ENCODE data around the gene FHIP1A.

FHIP1A gene

DNA sequence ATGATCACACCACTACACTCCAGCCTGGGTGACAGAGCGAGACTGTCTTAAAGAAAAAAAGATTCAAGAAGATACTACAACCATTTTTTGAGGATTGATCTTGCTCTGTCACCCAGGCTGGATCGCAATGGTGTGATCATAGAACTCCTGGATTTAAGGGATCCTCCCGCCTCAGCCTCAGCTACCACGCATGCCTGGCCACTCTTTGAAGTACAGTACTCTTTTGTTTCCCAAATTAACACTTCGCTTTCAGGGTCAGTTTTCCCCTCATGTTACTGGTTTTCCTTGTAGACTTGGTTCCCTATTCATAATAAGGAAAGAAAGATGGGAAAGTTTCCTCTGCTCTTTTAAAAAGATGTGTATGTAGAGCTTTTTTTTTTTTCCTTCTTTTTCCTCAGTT lies 34.3 kb downstream of the FHIP1A start:
- TF ChIP-seq, protein P1, sequence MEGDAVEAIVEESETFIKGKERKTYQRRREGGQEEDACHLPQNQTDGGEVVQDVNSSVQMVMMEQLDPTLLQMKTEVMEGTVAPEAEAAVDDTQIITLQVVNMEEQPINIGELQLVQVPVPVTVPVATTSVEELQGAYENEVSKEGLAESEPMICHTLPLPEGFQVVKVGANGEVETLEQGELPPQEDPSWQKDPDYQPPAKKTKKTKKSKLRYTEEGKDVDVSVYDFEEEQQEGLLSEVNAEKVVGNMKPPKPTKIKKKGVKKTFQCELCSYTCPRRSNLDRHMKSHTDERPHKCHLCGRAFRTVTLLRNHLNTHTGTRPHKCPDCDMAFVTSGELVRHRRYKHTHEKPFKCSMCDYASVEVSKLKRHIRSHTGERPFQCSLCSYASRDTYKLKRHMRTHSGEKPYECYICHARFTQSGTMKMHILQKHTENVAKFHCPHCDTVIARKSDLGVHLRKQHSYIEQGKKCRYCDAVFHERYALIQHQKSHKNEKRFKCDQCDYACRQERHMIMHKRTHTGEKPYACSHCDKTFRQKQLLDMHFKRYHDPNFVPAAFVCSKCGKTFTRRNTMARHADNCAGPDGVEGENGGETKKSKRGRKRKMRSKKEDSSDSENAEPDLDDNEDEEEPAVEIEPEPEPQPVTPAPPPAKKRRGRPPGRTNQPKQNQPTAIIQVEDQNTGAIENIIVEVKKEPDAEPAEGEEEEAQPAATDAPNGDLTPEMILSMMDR (IDR thresholded peaks at IDR 0.05) = no peak

- TF ChIP-seq, protein P1 (IDR thresholded peaks at IDR 0.05) = no peak
Measured at GRCh38 chr4:151443752-151444151, 34.8 kb downstream of the FHIP1A start.

DNA sequence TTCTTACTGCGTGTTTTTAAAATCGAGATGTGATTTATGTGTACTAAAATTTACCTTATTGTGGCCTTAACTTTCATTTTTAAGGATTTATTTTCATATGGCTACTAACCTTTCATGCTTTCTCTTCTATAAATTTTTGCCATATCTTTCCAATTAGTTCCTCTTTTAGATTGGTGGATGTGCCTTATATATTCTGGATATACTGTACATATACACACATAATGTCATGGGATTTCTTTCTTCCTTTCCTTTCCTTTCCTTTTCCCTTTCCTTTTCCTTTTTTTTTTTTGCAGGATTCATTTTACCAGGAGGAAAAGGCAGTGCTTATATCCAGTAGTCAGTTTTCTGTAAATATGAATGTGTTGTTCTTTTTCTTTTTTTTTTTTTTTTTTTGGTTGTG lies 37.2 kb downstream of the FHIP1A start:
- TF ChIP-seq, protein P1 (IDR thresholded peaks at IDR 0.05) = no peak

GRCh38 chr4:151454513-151454912 lies 45.5 kb downstream of the FHIP1A start:
- TF ChIP-seq, protein P1 (IDR thresholded peaks at IDR 0.05) = no peak

- TF ChIP-seq, protein P1 (IDR thresholded peaks at IDR 0.05) = no peak
Measured at GRCh38 chr4:151455212-151455611, 46.2 kb downstream of the FHIP1A start.

DNA sequence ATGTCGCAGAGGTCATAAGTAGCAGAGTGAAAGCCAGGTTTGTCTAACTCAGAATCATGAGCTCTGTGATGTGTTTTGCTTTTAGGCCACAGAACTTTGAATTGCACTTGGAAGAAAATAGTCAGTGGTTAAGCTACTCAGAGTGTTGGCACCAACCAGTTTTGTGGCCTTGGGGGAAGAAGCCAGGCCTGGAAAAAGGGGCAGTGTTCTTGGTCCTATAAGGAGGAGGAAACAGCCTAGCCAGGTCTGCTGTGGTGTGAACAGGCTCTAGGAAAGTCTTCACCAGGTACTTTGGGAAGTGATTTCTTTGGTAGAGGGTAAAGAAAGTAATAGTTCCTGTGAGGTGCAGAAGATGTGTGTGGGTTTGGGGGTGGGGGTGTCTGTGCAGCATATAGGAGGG lies 49.2 kb downstream of the FHIP1A start:
- TF ChIP-seq, protein P1 (IDR thresholded peaks at IDR 0.05) = no peak
